Measurements from ENCODE around the gene FGF7.
A peak's percentile ranks its signal among the peaks of the same experiment; 100 is the strongest.
"Not testable (repeated sequence)": the region's sequence is repeated elsewhere in the genome, so short reads cannot be mapped to it uniquely, and the experiment has no call there.

FGF7 gene

GRCh38 chr15:49439678-49440395, 16.8 kb downstream of the FGF7 start:
- DNase-seq, result no peak

GRCh38 chr15:49441356-49441755, 18.3 kb downstream of the FGF7 start:
- peak; percentile 62 for DNase-seq

- DNase-seq, result peak; percentile 38
These were observed 18.8 kb downstream of the FGF7 start for GRCh38 chr15:49441816-49442215.

GRCh38 chr15:49452595-49452994, 29.6 kb downstream of the FGF7 start:
- no peak for DNase-seq

- DNase-seq, result no peak
These were observed 33.1 kb downstream of the FGF7 start for GRCh38 chr15:49456166-49456565.

- no peak for DNase-seq
These were observed 35.1 kb downstream of the FGF7 start for GRCh38 chr15:49458145-49458544.

GRCh38 chr15:49460411-49460941, 37.4 kb downstream of the FGF7 start:
- DNase-seq, result no peak

- no peak for DNase-seq
These were observed 39.3 kb downstream of the FGF7 start for GRCh38 chr15:49462232-49462844.

- DNase-seq, result no peak
These were observed 41.5 kb downstream of the FGF7 start for GRCh38 chr15:49464522-49464921.

GRCh38 chr15:49466119-49466518, 43.1 kb downstream of the FGF7 start:
- no peak for DNase-seq

GRCh38 chr15:49467746-49468480, 44.9 kb downstream of the FGF7 start:
- peak; percentile 22 for DNase-seq

- DNase-seq, result peak; percentile 22
These were observed 45.4 kb downstream of the FGF7 start for GRCh38 chr15:49468481-49468839.

- DNase-seq, result not testable (repeated sequence)
These were observed 48.2 kb downstream of the FGF7 start for GRCh38 chr15:49471248-49471647.

GRCh38 chr15:49471733-49472132, 48.7 kb downstream of the FGF7 start:
- DNase-seq, result no peak

GRCh38 chr15:49472338-49472737, 49.3 kb downstream of the FGF7 start:
- no peak for DNase-seq

GRCh38 chr15:49473031-49473430, 50.0 kb downstream of the FGF7 start:
- DNase-seq, result no peak

- not testable (repeated sequence) for DNase-seq
These were observed 55.0 kb downstream of the FGF7 start for GRCh38 chr15:49478021-49478420.

GRCh38 chr15:49478982-49479381, 55.9 kb downstream of the FGF7 start:
- not testable (repeated sequence) for DNase-seq

GRCh38 chr15:49485401-49485800, 62.4 kb downstream of the FGF7 start:
- not testable (repeated sequence) for DNase-seq

GRCh38 chr15:49490966-49491365, 67.9 kb downstream of the FGF7 start:
- DNase-seq, result no peak

GRCh38 chr15:49492151-49492550, 69.1 kb downstream of the FGF7 start:
- no peak for DNase-seq

GRCh38 chr15:49492830-49493229, 69.8 kb downstream of the FGF7 start:
- DNase-seq, result peak; percentile 67

- DNase-seq, result peak; percentile 72
These were observed 71.8 kb downstream of the FGF7 start for GRCh38 chr15:49494842-49495241.
